AG04450 (cell line): ENCODE measurements around the gene HPCAL1. TPM values are rescaled to one million over a fixed set of nuclear protein-coding genes. Genes with fewer than 3 reads are reported as not detected.
A peak's percentile ranks its signal among the peaks of the same experiment; 100 is the strongest.
"Not testable (repeated sequence)": the region's sequence is repeated elsewhere in the genome, so short reads cannot be mapped to it uniquely, and the experiment has no call there.

Experiments used
- CTCF ChIA-PET: fragments of 300-600, 350-600 bp; formaldehyde crosslinking; extraction: SDS; loops from one replicate; lab custom pipeline; 2022; ENCODE audit warnings: antibody characterized with exemption, inconsistent platforms; lab: Charles Lee
- POLR2A ChIA-PET: fragments of 350-600 bp; formaldehyde crosslinking; extraction: SDS; loops from one replicate; lab custom pipeline; 2021; ENCODE audit warnings: antibody characterized with exemption, inconsistent platforms; lab: Yijun Ruan, JAX
- DNase-seq: peaks from one replicate; pipeline ENCODE4 v3.0.0-alpha.2; 2011; ENCODE audit warnings: low read depth, low spot score
- H3K27ac ChIP-seq: one replicate; pipeline ENCODE4 v1.5.1; 2012; ENCODE audit warnings: low read depth, low read length, control low read depth
- H3K27me3 ChIP-seq: one replicate; pipeline ENCODE4 v1.6.0; 2012; ENCODE audit warnings: low read length; ENCODE audit not compliant: control insufficient read depth, insufficient read depth
- H3K4me3 ChIP-seq: 2 replicates; pipeline ENCODE4 v1.5.1; 2011; ENCODE audit warnings: mild to moderate bottlenecking, low read depth, low read length, control low read depth
- H3K9me3 ChIP-seq: 2 replicates; pipeline ENCODE4 v1.5.1; 2012; ENCODE audit warnings: low read length; ENCODE audit not compliant: control insufficient read depth, insufficient read depth
- polyA plus RNA-seq: library from polyadenylated mRNA; depleted of rRNA; stranded (reverse); fragments of >200 nt; gene quantifications from 2 replicates; pipeline ENCODE4 v1.2.3, GENCODE V29; 2011
- TF ChIP-seq, protein P1 (sequence below): IDR thresholded peaks from 2 replicates; pipeline ENCODE4 v1.5.1; 2011; ENCODE audit warnings: low read depth, low read length, control low read depth, inconsistent platforms

Gene HPCAL1
- polyA plus RNA-seq, 1 experiment, result 14.4 TPM

DNA sequence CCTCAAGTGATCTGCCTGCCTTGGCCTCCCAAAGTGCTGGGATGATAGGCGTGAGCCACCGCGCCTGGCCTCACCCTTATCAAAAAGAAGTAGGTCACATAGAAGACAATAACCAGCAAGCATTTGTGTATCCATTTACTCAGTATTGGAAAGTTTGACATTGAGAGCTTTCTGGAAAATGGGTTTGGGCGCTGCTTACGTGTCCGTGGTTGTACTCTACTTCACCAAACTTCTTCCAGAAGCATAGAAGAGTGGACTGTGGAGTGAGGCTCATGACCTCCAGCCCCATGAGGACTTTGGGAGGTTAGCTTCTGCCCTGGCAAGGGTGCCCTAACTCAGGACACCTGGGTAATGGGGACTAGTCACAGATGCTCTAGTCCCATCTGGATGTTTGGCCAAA is 149.1 kb downstream of the HPCAL1 start:
- ChIA-PET CTCF (interaction anchor here (0.7 to 2.1 kb wide), 4 partner anchors 17 to 216 kb away, joined by 3 to 10 read pairs (median 5); no protein-coding TSS in a partner anchor), POLR2A (no interaction called here)
- Histone ChIP-seq H3K4me3 (no peak overlapping the region), H3K27ac (peak overlapping the region; percentile 52), H3K27me3 (no peaks in the 10 kb centered on the region), H3K9me3 (peaks cover 3% of the 10 kb centered on the region; the same call in 1 of the 2 replicates)
- TF ChIP-seq, protein P1, sequence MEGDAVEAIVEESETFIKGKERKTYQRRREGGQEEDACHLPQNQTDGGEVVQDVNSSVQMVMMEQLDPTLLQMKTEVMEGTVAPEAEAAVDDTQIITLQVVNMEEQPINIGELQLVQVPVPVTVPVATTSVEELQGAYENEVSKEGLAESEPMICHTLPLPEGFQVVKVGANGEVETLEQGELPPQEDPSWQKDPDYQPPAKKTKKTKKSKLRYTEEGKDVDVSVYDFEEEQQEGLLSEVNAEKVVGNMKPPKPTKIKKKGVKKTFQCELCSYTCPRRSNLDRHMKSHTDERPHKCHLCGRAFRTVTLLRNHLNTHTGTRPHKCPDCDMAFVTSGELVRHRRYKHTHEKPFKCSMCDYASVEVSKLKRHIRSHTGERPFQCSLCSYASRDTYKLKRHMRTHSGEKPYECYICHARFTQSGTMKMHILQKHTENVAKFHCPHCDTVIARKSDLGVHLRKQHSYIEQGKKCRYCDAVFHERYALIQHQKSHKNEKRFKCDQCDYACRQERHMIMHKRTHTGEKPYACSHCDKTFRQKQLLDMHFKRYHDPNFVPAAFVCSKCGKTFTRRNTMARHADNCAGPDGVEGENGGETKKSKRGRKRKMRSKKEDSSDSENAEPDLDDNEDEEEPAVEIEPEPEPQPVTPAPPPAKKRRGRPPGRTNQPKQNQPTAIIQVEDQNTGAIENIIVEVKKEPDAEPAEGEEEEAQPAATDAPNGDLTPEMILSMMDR, result no peak
- no peak for DNase-seq

DNA sequence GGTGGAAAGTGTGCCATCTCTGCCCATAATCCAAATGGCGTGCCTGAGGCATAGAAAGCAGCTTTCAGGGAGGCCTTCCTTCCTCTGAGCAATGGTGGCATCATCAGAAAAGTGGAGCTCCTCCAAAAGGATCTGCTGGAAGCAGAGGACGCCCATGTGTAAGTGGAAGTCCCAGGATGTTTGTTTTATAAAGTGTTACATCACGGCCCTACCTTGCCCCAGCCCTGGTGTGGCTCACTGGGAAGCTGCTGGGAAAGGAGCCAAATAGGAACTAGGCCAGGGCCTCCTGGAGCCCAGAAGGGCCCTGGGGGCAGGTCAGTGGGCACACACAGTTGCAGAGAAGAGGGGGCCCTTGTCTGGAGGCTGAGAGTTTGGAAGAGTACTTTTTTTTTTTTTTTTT is 149.6 kb downstream of the HPCAL1 start:
- POLR2A ChIA-PET, result no interaction called here

DNA sequence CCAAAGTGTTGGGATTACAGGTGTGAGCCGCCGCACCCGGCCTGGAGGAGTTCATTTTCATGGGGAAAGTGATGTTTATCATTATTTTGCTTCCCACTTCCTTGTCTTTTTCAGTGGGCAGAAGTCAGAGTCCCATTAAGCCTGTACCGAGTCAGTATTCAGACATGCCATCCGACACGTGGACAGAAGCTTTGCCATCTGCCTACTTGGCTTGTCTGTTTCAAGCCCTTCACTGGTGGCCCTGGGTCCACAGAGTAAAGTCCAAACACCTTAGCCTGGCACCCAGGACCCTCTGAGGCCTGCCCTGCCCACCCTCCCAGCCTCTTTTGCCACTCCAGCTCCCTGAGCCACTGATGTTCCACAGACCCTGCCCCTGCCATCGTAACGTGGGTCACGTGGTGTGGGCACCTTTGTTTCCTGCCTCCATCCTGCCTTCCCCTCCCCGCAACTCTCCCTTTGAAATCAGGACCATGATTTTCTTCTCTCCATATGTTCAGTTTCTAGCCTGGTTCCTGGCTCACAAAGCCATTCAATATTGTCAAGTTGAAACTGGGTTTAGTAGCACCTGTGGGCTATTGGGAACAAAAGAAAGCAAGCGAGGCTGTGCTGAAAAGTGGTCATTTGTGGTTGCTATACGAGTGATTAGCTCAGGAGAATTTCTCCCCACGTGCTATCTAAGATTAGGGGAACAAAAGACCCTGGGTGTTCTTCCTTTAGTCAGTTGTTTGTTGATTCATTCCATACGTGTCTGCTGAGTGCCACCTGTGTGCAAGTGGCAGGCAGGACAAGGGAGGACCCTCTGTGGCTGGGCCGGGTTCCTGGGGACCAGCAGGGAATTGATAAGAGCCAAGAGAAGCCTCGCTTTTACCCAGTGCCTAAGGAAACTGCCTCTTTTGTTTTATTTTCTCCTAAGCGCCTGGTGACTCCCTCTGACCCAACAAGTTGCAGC is 150.5 kb downstream of the HPCAL1 start:
- TF ChIP-seq, protein P1, result no peak

More for the DNA sequence above, 149.6 kb downstream of the HPCAL1 start:
- TF ChIP-seq, protein P1, result no peak
- H3K27ac ChIP-seq, result peak overlapping the region; percentile 52
- peaks cover 3% of the 10 kb centered on the region; the same call in 1 of the 2 replicates for H3K9me3 ChIP-seq
- CTCF ChIA-PET, result interaction anchor here (0.8 to 2.1 kb wide), 3 partner anchors 18 to 216 kb away, joined by 3 to 10 read pairs (median 7); no protein-coding TSS in a partner anchor
- DNase-seq, result peak; percentile 51
- H3K27me3 ChIP-seq, result no peaks in the 10 kb centered on the region
- no peak overlapping the region for H3K4me3 ChIP-seq

DNA sequence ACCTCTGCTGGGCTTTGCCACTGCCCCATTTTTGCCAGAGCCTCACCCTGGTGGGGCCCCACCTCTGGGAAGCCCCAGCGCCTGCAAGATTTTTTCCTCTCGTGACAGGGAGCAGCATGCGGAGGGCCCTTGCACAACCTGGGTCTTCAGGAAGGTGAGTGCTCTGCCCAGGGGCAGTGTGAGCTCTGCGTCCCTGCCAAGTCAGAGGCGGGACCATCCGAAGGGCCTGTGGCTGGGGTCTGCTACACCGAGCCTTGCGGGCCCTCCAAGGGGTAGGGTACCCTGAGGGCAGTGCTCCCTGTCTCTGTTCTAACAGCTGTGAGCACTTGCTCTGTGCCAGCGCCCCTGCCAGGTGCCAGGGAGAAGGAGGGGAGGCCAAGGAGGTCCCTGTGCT is 151.2 kb downstream of the HPCAL1 start:
- TF ChIP-seq, protein P1, result no peak
- Histone ChIP-seq H3K27ac (no peak overlapping the region), H3K27me3 (no peaks in the 10 kb centered on the region), H3K4me3 (no peak overlapping the region), H3K9me3 (peaks cover 3% of the 10 kb centered on the region; the same call in 1 of the 2 replicates)
- CTCF ChIA-PET, result interaction anchor here (1.0 kb wide), 1 partner anchor 207 kb away, joined by 3 read pairs; no protein-coding TSS in a partner anchor
- no peak for DNase-seq
- POLR2A ChIA-PET, result no interaction called here

More for the DNA sequence above, 150.5 kb downstream of the HPCAL1 start:
- no peak for DNase-seq
- Histone ChIP-seq H3K9me3 (peaks cover 3% of the 10 kb centered on the region; the same call in 1 of the 2 replicates), H3K27ac (no peak overlapping the region), H3K27me3 (no peaks in the 10 kb centered on the region), H3K4me3 (no peak overlapping the region)
- ChIA-PET CTCF (interaction anchor here (1.0 kb wide), 1 partner anchor 207 kb away, joined by 3 read pairs; no protein-coding TSS in a partner anchor), POLR2A (no interaction called here)

DNA sequence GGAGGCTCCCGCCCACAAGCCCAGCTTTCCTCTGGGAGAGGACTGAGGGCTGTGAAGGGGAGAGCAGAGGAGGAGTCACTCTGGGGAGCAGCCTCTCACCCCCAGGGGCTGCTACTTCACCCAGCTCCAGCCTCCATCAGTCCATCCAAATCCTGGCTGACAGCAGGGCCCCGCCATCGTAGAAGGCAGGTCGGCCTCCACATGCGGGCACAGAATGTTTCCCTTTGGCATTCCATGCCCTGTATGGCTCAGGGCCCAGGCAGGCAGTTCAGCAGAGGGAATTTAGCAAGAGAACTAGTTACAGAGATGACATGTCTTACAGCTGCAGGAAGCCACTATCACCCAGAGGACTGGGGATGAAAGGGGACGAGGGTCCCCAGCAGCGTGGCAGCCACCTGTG is 151.8 kb downstream of the HPCAL1 start:
- TF ChIP-seq, protein P1, result no peak
- ChIA-PET CTCF (no interaction called here), POLR2A (no interaction called here)
- peaks cover 1% of the 10 kb centered on the region for H3K27me3 ChIP-seq
- peaks cover 3% of the 10 kb centered on the region; the same call in 1 of the 2 replicates for H3K9me3 ChIP-seq
- H3K4me3 ChIP-seq, result no peak overlapping the region
- H3K27ac ChIP-seq, result no peak overlapping the region
- no peak for DNase-seq

DNA sequence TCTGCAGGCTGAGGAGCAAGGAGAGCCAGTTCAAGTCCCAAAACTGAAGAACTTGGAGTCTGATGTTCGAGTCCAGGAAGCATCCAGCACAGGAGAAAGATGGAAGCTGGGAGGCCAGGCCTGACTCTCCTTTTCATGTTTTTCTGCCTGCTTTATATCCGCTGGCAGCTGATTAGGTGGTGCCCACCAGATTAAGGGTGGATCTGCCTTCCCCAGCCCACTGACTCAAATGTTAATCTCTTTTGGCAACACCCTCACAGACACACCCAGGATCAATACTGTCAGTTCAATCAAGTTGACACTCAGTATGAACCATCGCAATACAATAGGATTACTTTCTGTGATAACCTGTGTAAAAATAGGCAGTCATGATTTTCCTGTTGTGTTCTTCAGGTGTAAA is 154.5 kb downstream of the HPCAL1 start:
- CTCF ChIA-PET, DNase-seq, H3K27ac ChIP-seq, POLR2A ChIA-PET, H3K4me3 ChIP-seq, H3K9me3 ChIP-seq: not testable (repeated sequence)
- peaks cover 12% of the 10 kb centered on the region for H3K27me3 ChIP-seq
